K562 (cell line): ENCODE results near the gene LRRIQ4. TPM values are rescaled to one million over a fixed set of nuclear protein-coding genes. Genes with fewer than 3 reads are reported as not detected.

ENCODE experiments used
- FOXM1 ChIP-seq, 2 experiments: fragments of 450-650 bp in 1 of 2; sonication (generic) in 1 of 2; formaldehyde crosslinking in 1 of 2; IDR thresholded peaks; 2 replicates each; pipeline versions ENCODE4 v1.6.1 to v1.9.0; 2017 to 2022; ENCODE audit warnings: low read depth in 2 of 2, mild to moderate bottlenecking in 2 of 2, missing genetic modification reagents in 1 of 2, moderate library complexity in 1 of 2
- HDAC1 ChIP-seq, 2 experiments: fragments of 450-650 bp; IDR thresholded peaks; 2 replicates each; pipeline ENCODE4 v1.6.1; 2016 to 2017; ENCODE audit warnings: inconsistent platforms in 1 of 2, mild to moderate bottlenecking in 1 of 2, moderate library complexity in 1 of 2
- MEF2D ChIP-seq: conservative IDR thresholded peaks from 2 replicates; pipeline ENCODE4 v1.6.1; 2016; ENCODE audit warnings: low read depth, missing genetic modification characterization, missing compliant biosample characterization
- PURB ChIP-seq: sonication (generic); formaldehyde crosslinking; IDR thresholded peaks from 2 replicates; pipeline ENCODE4 v1.9.0; 2021; ENCODE audit warnings: low read depth, mild to moderate bottlenecking, missing genetic modification reagents
- RFX5 ChIP-seq: IDR thresholded peaks from 2 replicates; pipeline ENCODE4 v1.6.1; 2011; ENCODE audit warnings: low read depth, mild to moderate bottlenecking, improper control_type of control experiment, low read length
- polyA plus RNA-seq, 8 experiments: library from polyadenylated mRNA; depleted of rRNA in 4 of 8; stranded (reverse) in 5 of 8; unstranded in 3 of 8; fragments of >200 nt; fragmentation: Nextera tagmentation in 2 of 8; fragmentation: Illumina TruSeq in 1 of 8; extraction: Ambion mirVana in 2 of 8; extraction: Trizol in 1 of 8; gene quantifications; 2 replicates each; pipeline versions ENCODE4 v1.2.1 to v1.2.3, GENCODE V29; 2011 to 2014; ENCODE audit warnings: inconsistent platforms in 1 of 8, missing spikeins in 1 of 8
- total RNA-seq, 7 experiments: library from RNA; depleted of rRNA in 6 of 7; stranded (reverse); fragments of >200 nt in 6 of 7; fragmentation: Illumina TruSeq in 2 of 7; extraction: Trizol in 2 of 7; gene quantifications; 2 replicates each; pipeline versions ENCODE4 v1.2.1 to v1.2.3, GENCODE V29; 2011 to 2021; ENCODE audit warnings: low replicate concordance in 1 of 7
- TF ChIP-seq, protein P1 (sequence below): fragments of 250-450 bp; sonication (Bioruptor Pico); IDR thresholded peaks from 2 replicates; pipeline ENCODE4 v1.4.0; 2020; ENCODE audit warnings: borderline replicate concordance
- TF ChIP-seq, protein P2 (sequence below): fragments of 200-800 bp; sonication (Bioruptor generic); IDR thresholded peaks from 2 replicates; pipeline ENCODE4 v1.6.1; 2017; ENCODE audit warnings: missing genetic modification characterization, missing compliant biosample characterization
- TF ChIP-seq, protein P3 (sequence below): fragments of 250-450 bp; sonication (Bioruptor Pico); IDR thresholded peaks from 2 replicates; pipeline ENCODE4 v1.4.0; 2020

Gene LRRIQ4
- total and polyA plus RNA-seq, 9 of the 15 experiments (the other 6 are each of a cell fraction or from before 2014, with no cell fraction given) = not detected

DNA sequence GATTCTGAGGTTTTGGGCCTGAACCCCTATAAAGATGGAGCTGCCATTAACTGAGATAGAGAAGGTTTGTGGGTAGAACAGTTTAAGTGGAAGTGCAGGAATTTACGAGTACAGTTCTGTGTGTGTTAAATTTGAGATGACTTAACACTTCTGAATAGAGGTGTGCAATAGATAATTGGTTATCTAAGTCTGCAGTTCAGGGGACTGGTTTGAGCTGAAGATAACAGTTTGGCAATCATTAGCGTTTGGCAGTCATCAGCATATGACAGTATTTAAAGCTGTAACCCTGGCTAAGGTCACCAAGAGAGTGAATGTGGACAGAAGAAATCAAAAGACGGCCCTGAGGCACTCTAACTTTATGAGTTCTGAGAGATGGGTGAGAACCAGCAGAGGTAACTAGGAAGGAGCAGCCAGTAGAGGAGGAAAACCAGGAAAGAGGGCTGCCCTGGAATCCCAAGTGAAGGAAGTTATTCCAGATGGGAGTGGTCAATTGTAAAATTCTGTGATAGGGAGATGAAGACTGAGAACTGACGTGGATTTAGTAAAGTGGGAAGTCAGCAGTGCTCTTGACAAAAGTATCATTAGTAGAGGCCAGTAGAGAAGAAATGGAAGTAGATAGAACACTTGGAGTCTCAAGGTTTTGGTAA lies 31.3 kb upstream of the LRRIQ4 start (continued):
- TF ChIP-seq PURB (CRISPR knock-in tag) = no peak
- TF ChIP-seq, protein P1, sequence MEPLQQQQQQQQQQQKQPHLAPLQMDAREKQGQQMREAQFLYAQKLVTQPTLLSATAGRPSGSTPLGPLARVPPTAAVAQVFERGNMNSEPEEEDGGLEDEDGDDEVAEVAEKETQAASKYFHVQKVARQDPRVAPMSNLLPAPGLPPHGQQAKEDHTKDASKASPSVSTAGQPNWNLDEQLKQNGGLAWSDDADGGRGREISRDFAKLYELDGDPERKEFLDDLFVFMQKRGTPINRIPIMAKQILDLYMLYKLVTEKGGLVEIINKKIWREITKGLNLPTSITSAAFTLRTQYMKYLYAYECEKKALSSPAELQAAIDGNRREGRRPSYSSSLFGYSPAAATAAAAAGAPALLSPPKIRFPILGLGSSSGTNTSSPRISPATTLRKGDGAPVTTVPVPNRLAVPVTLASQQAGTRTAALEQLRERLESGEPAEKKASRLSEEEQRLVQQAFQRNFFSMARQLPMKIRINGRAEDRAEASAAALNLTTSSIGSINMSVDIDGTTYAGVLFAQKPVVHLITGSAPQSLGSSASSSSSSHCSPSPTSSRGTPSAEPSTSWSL (CRISPR knock-in tag) = no peak
- peak; percentile 72 for TF ChIP-seq FOXM1 (IDR thresholded peaks at IDR 0.05; ENCODE audit: low read depth)
- TF ChIP-seq FOXM1 (CRISPR knock-in tag; IDR thresholded peaks at IDR 0.05; ENCODE audit: low read depth) = no peak
- TF ChIP-seq RFX5 = no peak
- TF ChIP-seq HDAC1 (IDR thresholded peaks at IDR 0.05) = peak in 1 of 2 experiments; percentile 60; a peak in 2 of 4 replicates
- TF ChIP-seq, protein P2, sequence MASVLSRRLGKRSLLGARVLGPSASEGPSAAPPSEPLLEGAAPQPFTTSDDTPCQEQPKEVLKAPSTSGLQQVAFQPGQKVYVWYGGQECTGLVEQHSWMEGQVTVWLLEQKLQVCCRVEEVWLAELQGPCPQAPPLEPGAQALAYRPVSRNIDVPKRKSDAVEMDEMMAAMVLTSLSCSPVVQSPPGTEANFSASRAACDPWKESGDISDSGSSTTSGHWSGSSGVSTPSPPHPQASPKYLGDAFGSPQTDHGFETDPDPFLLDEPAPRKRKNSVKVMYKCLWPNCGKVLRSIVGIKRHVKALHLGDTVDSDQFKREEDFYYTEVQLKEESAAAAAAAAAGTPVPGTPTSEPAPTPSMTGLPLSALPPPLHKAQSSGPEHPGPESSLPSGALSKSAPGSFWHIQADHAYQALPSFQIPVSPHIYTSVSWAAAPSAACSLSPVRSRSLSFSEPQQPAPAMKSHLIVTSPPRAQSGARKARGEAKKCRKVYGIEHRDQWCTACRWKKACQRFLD = no peak
- TF ChIP-seq, protein P3, sequence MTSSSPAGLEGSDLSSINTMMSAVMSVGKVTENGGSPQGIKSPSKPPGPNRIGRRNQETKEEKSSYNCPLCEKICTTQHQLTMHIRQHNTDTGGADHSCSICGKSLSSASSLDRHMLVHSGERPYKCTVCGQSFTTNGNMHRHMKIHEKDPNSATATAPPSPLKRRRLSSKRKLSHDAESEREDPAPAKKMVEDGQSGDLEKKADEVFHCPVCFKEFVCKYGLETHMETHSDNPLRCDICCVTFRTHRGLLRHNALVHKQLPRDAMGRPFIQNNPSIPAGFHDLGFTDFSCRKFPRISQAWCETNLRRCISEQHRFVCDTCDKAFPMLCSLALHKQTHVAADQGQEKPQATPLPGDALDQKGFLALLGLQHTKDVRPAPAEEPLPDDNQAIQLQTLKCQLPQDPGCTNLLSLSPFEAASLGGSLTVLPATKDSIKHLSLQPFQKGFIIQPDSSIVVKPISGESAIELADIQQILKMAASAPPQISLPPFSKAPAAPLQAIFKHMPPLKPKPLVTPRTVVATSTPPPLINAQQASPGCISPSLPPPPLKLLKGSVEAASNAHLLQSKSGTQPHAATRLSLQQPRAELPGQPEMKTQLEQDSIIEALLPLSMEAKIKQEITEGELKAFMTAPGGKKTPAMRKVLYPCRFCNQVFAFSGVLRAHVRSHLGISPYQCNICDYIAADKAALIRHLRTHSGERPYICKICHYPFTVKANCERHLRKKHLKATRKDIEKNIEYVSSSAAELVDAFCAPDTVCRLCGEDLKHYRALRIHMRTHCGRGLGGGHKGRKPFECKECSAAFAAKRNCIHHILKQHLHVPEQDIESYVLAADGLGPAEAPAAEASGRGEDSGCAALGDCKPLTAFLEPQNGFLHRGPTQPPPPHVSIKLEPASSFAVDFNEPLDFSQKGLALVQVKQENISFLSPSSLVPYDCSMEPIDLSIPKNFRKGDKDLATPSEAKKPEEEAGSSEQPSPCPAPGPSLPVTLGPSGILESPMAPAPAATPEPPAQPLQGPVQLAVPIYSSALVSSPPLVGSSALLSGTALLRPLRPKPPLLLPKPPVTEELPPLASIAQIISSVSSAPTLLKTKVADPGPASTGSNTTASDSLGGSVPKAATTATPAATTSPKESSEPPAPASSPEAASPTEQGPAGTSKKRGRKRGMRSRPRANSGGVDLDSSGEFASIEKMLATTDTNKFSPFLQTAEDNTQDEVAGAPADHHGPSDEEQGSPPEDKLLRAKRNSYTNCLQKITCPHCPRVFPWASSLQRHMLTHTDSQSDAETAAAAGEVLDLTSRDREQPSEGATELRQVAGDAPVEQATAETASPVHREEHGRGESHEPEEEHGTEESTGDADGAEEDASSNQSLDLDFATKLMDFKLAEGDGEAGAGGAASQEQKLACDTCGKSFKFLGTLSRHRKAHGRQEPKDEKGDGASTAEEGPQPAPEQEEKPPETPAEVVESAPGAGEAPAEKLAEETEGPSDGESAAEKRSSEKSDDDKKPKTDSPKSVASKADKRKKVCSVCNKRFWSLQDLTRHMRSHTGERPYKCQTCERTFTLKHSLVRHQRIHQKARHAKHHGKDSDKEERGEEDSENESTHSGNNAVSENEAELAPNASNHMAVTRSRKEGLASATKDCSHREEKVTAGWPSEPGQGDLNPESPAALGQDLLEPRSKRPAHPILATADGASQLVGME = no peak
- TF ChIP-seq MEF2D = no peak
